Activated gamma-delta T cell treated with anti-CD3 and anti-CD28 coated beads, Interleukin-2, amount 50 U/mL, for 16 hours (primary cell): ENCODE measurements around the gene RGS6.

Experiments used
- DNase-seq: peaks from one replicate; pipeline ENCODE4 v3.0.0-alpha.2; 2020; ENCODE audit warnings: low read depth

Gene RGS6

GRCh38 chr14:72553161-72553560, 620.9 kb downstream of the RGS6 start:
- DNase-seq = no peak

- no peak for DNase-seq
These were observed 621.4 kb downstream of the RGS6 start for GRCh38 chr14:72553656-72554055.

GRCh38 chr14:72554401-72554800, 622.2 kb downstream of the RGS6 start:
- no peak for DNase-seq

- no peak for DNase-seq
These were observed 622.9 kb downstream of the RGS6 start for GRCh38 chr14:72554994-72555608.

- no peak for DNase-seq
These were observed 623.4 kb downstream of the RGS6 start for GRCh38 chr14:72555609-72556000.

GRCh38 chr14:72557671-72558070, 625.4 kb downstream of the RGS6 start:
- no peak for DNase-seq

GRCh38 chr14:72558721-72559120, 626.5 kb downstream of the RGS6 start:
- no peak for DNase-seq

- no peak for DNase-seq
These were observed 627.0 kb downstream of the RGS6 start for GRCh38 chr14:72559202-72559601.

- DNase-seq = no peak
These were observed 627.5 kb downstream of the RGS6 start for GRCh38 chr14:72559669-72560255.

- DNase-seq = no peak
These were observed 628.1 kb downstream of the RGS6 start for GRCh38 chr14:72560331-72560730.

GRCh38 chr14:72560889-72561493, 628.8 kb downstream of the RGS6 start:
- no peak for DNase-seq

- no peak for DNase-seq
These were observed 630.1 kb downstream of the RGS6 start for GRCh38 chr14:72562300-72562699.

GRCh38 chr14:72563676-72564075, 631.4 kb downstream of the RGS6 start:
- DNase-seq = no peak

- no peak for DNase-seq
These were observed 632.9 kb downstream of the RGS6 start for GRCh38 chr14:72565149-72565559.

- DNase-seq = no peak
These were observed 633.7 kb downstream of the RGS6 start for GRCh38 chr14:72565917-72566316.

GRCh38 chr14:72567226-72567625, 635.0 kb downstream of the RGS6 start:
- no peak for DNase-seq

GRCh38 chr14:72568296-72568992, 636.2 kb downstream of the RGS6 start:
- no peak for DNase-seq

GRCh38 chr14:72573725-72574417, 641.6 kb downstream of the RGS6 start:
- no peak for DNase-seq

- no peak for DNase-seq
These were observed 642.5 kb downstream of the RGS6 start for GRCh38 chr14:72574715-72575114.

- no peak for DNase-seq
These were observed 644.0 kb downstream of the RGS6 start for GRCh38 chr14:72576258-72576657.

GRCh38 chr14:72577521-72577920, 645.3 kb downstream of the RGS6 start:
- DNase-seq = no peak

GRCh38 chr14:72578514-72578913, 646.3 kb downstream of the RGS6 start:
- no peak for DNase-seq

- no peak for DNase-seq
These were observed 650.4 kb downstream of the RGS6 start for GRCh38 chr14:72582582-72582981.
